ENCODE measurements around the gene ABCC2. TPM values are rescaled to one million over a fixed set of nuclear protein-coding genes. Genes with fewer than 3 reads are reported as not detected.

The ABCC2 gene
- total and polyA plus RNA-seq, 2 donors (not counting 1 experiment from before 2014, with no cell fraction given), result 0.17 to 0.66 TPM

- Histone ChIP-seq H3K4me1 (ENCODE audit: control insufficient read depth, extremely low read depth, insufficient read depth, low read length) (no peaks in the 10 kb centered on the region), H4K20me1 (ENCODE audit: control insufficient read depth, extremely low read depth, insufficient read depth, low read length) (no peaks in the 10 kb centered on the region), H3K79me2 (ENCODE audit: control insufficient read depth, insufficient read depth, low read length) (no peaks in the 10 kb centered on the region), H3K9me3 (ENCODE audit: control insufficient read depth, insufficient read depth, low read depth, low read length) (no peaks in the 10 kb centered on the region), H2AFZ (ENCODE audit: low read length) (peak overlapping the region; percentile 35), H3K9ac (ENCODE audit: insufficient read depth, low read length) (no peak overlapping the region), H3K4me3 (replicated peaks in 1 of 4; ENCODE audit: control extremely low read depth in 1 of 4, insufficient read depth in 1 of 4, low read depth in 3 of 4, low read length in 4 of 4) (peak overlapping the region in 2 of 4 experiments; percentile 24 to 29), H3K4me2 (ENCODE audit: extremely low read depth, insufficient read depth, low read length) (peak overlapping the region; percentile 42), H3K27me3 (ENCODE audit: control insufficient read depth, insufficient read depth, low read length) (no peaks in the 10 kb centered on the region), H3K36me3 (ENCODE audit: control insufficient read depth, insufficient read depth, low read length) (no peaks in the 10 kb centered on the region), H3K27ac (ENCODE audit: insufficient read depth, low read length) (no peak overlapping the region)
- TF ChIP-seq EZH2 (IDR thresholded peaks at IDR 0.05; ENCODE audit: low read length, missing control alignments) (no peak), CTCF (conservative IDR thresholded peaks at IDR 0.05 in 1 of 2, IDR thresholded peaks at IDR 0.05 in 1 of 2; ENCODE audit: low read depth in 1 of 2, low read length in 2 of 2) (peak; percentile 92 to 95)
- DNase-seq (ENCODE audit: low read depth in 2 of 2), result peak; percentile 90 to 96
Observed at GRCh38 chr10:99845837-99846382, 63.5 kb downstream of the ABCC2 start.

DNA sequence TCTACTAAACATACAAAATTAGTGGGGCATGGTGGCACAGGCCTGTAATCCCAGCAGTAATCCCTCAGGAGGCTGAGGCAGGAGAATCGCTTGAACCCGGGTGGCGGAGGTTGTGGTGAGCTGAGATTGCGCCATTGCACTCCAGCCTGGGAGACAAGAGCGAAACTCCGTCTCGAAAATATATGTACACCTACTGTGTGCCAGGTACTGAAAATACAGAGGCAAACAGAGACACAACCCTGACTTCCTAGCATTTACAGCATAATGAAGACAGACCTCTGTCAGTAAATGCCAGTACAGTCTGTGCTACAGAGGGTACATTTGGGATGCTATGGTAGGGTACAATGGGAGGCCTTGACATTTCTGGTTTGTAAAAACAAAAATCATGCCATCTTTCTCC lies 66.6 kb downstream of the ABCC2 start:
- Histone ChIP-seq H3K36me3 (ENCODE audit: control insufficient read depth, insufficient read depth, low read length) (no peaks in the 10 kb centered on the region), H3K27me3 (ENCODE audit: control insufficient read depth, insufficient read depth, low read length) (no peaks in the 10 kb centered on the region), H2AFZ (ENCODE audit: low read length) (no peak overlapping the region), H3K9me3 (ENCODE audit: control insufficient read depth, insufficient read depth, low read depth, low read length) (no peaks in the 10 kb centered on the region), H3K4me3 (replicated peaks in 1 of 4; ENCODE audit: control extremely low read depth in 1 of 4, insufficient read depth in 1 of 4, low read depth in 3 of 4, low read length in 4 of 4) (no peak overlapping the region), H3K79me2 (ENCODE audit: control insufficient read depth, insufficient read depth, low read length) (no peaks in the 10 kb centered on the region), H3K4me1 (ENCODE audit: control insufficient read depth, extremely low read depth, insufficient read depth, low read length) (no peaks in the 10 kb centered on the region), H4K20me1 (ENCODE audit: control insufficient read depth, extremely low read depth, insufficient read depth, low read length) (no peaks in the 10 kb centered on the region), H3K27ac (ENCODE audit: insufficient read depth, low read length) (no peak overlapping the region), H3K4me2 (ENCODE audit: extremely low read depth, insufficient read depth, low read length) (no peak overlapping the region), H3K9ac (ENCODE audit: insufficient read depth, low read length) (no peak overlapping the region)
- no peak for DNase-seq (ENCODE audit: low read depth in 2 of 2)
- TF ChIP-seq CTCF (conservative IDR thresholded peaks at IDR 0.05 in 1 of 2, IDR thresholded peaks at IDR 0.05 in 1 of 2; ENCODE audit: low read depth in 1 of 2, low read length in 2 of 2), result no peak
- TF ChIP-seq EZH2 (IDR thresholded peaks at IDR 0.05; ENCODE audit: low read length, missing control alignments), result no peak

DNA sequence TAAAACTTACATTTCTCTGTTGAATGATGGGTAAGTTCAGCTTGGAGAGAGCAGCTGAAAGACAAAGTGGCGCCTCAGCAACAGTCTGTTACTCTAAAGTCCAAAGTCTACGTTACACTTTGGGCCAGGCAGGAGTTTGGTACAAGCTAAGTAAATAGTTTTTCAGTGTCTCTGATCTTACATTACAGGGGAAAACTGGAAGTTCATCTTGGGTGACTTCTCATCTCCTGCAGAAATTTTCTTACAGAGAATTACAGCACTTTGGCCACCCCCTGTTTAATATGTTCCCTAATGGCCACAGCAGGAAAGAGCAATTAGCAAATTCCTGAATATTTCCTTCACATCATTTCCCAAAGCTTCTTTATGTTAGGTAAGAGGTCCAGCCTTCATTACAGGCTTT lies 67.1 kb downstream of the ABCC2 start:
- no peaks in the 10 kb centered on the region for H3K9me3 ChIP-seq (ENCODE audit: control insufficient read depth, insufficient read depth, low read depth, low read length)
- H3K27me3 ChIP-seq (ENCODE audit: control insufficient read depth, insufficient read depth, low read length), result no peaks in the 10 kb centered on the region
- no peaks in the 10 kb centered on the region for H3K79me2 ChIP-seq (ENCODE audit: control insufficient read depth, insufficient read depth, low read length)
- no peak overlapping the region for H3K4me3 ChIP-seq (replicated peaks in 1 of 4; ENCODE audit: control extremely low read depth in 1 of 4, insufficient read depth in 1 of 4, low read depth in 3 of 4, low read length in 4 of 4)
- TF ChIP-seq EZH2 (IDR thresholded peaks at IDR 0.05; ENCODE audit: low read length, missing control alignments), result no peak
- TF ChIP-seq CTCF (conservative IDR thresholded peaks at IDR 0.05 in 1 of 2, IDR thresholded peaks at IDR 0.05 in 1 of 2; ENCODE audit: low read depth in 1 of 2, low read length in 2 of 2), result no peak
- H3K36me3 ChIP-seq (ENCODE audit: control insufficient read depth, insufficient read depth, low read length), result no peaks in the 10 kb centered on the region
- no peak overlapping the region for H3K9ac ChIP-seq (ENCODE audit: insufficient read depth, low read length)
- no peaks in the 10 kb centered on the region for H3K4me1 ChIP-seq (ENCODE audit: control insufficient read depth, extremely low read depth, insufficient read depth, low read length)
- no peak for DNase-seq (ENCODE audit: low read depth in 2 of 2)
- no peak overlapping the region for H2AFZ ChIP-seq (ENCODE audit: low read length)
- no peak overlapping the region for H3K4me2 ChIP-seq (ENCODE audit: extremely low read depth, insufficient read depth, low read length)
- H3K27ac ChIP-seq (ENCODE audit: insufficient read depth, low read length), result no peak overlapping the region
- no peaks in the 10 kb centered on the region for H4K20me1 ChIP-seq (ENCODE audit: control insufficient read depth, extremely low read depth, insufficient read depth, low read length)
